IPS-NIHi7 (cell line): ENCODE data around the gene ABCF1.
"Not testable (repeated sequence)": the region's sequence is repeated elsewhere in the genome, so short reads cannot be mapped to it uniquely, and the experiment has no call there.

ENCODE experiments used
- DNase-seq: peaks from one replicate; pipeline ENCODE4 v3.0.0; 2012; ENCODE audit warnings: mixed read lengths; ENCODE audit errors: extremely low spot score

ABCF1 gene

GRCh38 chr6:30571075-30571761 lies at the start of gene ABCF1:
Gene ABCF1 (plus strand): TSS chr6:30571442. CDS start chr6:30571488, 46 bp downstream.
- DNase-seq, result peak; percentile 99

- DNase-seq, result not testable (repeated sequence)
Observed at GRCh38 chr6:30521952-30522351, 49.3 kb upstream of the ABCF1 start.

GRCh38 chr6:30526444-30526843 lies 44.8 kb upstream of the ABCF1 start:
- not testable (repeated sequence) for DNase-seq

- not testable (repeated sequence) for DNase-seq
Observed at GRCh38 chr6:30529349-30529875, 41.8 kb upstream of the ABCF1 start.

- DNase-seq, result no peak
Observed at GRCh38 chr6:30530014-30530413, 41.2 kb upstream of the ABCF1 start.

GRCh38 chr6:30533460-30534294 lies 37.6 kb upstream of the ABCF1 start:
- no peak for DNase-seq

GRCh38 chr6:30537931-30538330 lies 33.3 kb upstream of the ABCF1 start:
- no peak for DNase-seq

- DNase-seq, result peak; percentile 80
Observed at GRCh38 chr6:30541515-30542403, 29.5 kb upstream of the ABCF1 start.

- DNase-seq, result no peak
Observed at GRCh38 chr6:30542404-30542725, 28.9 kb upstream of the ABCF1 start.

- DNase-seq, result no peak
Observed at GRCh38 chr6:30542915-30543314, 28.3 kb upstream of the ABCF1 start.

- no peak for DNase-seq
Observed at GRCh38 chr6:30543821-30544220, 27.4 kb upstream of the ABCF1 start.

- DNase-seq, result peak; percentile 64
Observed at GRCh38 chr6:30544666-30545272, 26.5 kb upstream of the ABCF1 start.

- no peak for DNase-seq
Observed at GRCh38 chr6:30547454-30547853, 23.8 kb upstream of the ABCF1 start.

GRCh38 chr6:30548375-30548774 lies 22.9 kb upstream of the ABCF1 start:
- DNase-seq, result no peak

GRCh38 chr6:30554404-30554803 lies 16.8 kb upstream of the ABCF1 start:
- no peak for DNase-seq

GRCh38 chr6:30554962-30555815 lies 16.1 kb upstream of the ABCF1 start:
- peak; percentile 62 for DNase-seq

GRCh38 chr6:30555816-30556065 lies 15.5 kb upstream of the ABCF1 start:
- DNase-seq, result no peak

- peak; percentile 93 for DNase-seq
Observed at GRCh38 chr6:30556066-30556905, 15.0 kb upstream of the ABCF1 start, which contains the start of gene GNL1. Gene GNL1 (minus strand): TSS chr6:30556489. CDS start chr6:30556203, 286 bp downstream.

- DNase-seq, result peak; percentile 82
Observed at GRCh38 chr6:30556906-30557682, 14.1 kb upstream of the ABCF1 start, which contains the start of gene PRR3. Gene PRR3 (plus strand): TSS chr6:30557295. CDS start chr6:30557345, 50 bp downstream.
